ENCODE data around the gene AP2B1. TPM values are rescaled to one million over a fixed set of nuclear protein-coding genes. Genes with fewer than 3 reads are reported as not detected.

The AP2B1 gene
- polyA plus RNA-seq, 1 of the 3 experiments (the other 2 are of a cell fraction) = 97.8 TPM

DNA sequence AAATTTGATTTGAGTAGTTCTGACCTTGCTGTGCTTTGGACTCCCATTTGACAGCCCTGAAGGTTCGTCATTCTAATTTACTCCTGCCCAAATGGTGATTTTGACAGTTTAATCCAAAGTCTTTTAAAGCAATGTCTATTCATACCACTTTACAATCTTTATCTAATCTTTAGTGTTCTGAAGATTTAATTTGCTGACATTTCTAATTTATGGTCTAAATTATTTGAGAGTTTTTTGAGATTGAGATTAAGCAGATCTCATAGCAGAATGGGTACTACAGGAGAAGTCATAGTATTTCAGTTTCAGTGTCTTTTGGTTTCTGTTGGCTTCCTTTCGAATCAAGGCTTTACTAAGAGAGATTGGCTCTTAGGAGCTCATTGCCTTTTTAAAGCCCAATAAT is 111.7 kb downstream of the AP2B1 start:
- CTCF ChIA-PET = interaction anchor here (2.7 kb wide), 1 partner anchor 49 kb away, joined by 8 read pairs; no protein-coding TSS in a partner anchor
- H3K27ac ChIP-seq (ENCODE audit: low read depth in 2 of 2, low read length in 1 of 2) = no peak overlapping the region

DNA sequence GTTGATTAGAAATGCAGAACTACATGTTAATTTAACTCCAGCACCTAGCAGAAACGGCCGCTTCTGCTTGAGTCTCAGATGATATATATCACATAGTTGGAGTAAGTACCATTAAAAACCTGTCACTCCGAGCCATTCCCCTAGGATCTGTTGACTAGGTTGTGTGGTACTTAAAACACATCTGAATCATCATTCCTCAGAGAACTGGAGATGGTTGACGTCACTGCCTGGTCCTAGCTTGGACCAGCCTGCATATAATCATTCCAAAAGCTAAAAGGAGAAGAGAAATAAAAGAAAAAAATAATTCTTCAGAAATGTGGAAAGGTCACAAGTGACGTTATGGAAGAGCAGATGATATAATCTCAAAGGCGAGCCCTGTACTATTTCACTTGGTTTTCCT is 113.0 kb downstream of the AP2B1 start:
- H3K9ac ChIP-seq = no peak overlapping the region
- no peak for DNase-seq
- TF ChIP-seq MXI1 (IDR thresholded peaks at IDR 0.05; ENCODE audit: low read depth, low read length) = no peak
- no peak for TF ChIP-seq TCF12 (IDR thresholded peaks at IDR 0.05)
- no peak for TF ChIP-seq RFX5 (IDR thresholded peaks at IDR 0.05; ENCODE audit: low read length)
- no peak for TF ChIP-seq JUND (IDR thresholded peaks at IDR 0.05)
- TF ChIP-seq POLR2AphosphoS5 (IDR thresholded peaks at IDR 0.05; ENCODE audit: low read depth, low read length) = no peak
- TF ChIP-seq, protein P1, sequence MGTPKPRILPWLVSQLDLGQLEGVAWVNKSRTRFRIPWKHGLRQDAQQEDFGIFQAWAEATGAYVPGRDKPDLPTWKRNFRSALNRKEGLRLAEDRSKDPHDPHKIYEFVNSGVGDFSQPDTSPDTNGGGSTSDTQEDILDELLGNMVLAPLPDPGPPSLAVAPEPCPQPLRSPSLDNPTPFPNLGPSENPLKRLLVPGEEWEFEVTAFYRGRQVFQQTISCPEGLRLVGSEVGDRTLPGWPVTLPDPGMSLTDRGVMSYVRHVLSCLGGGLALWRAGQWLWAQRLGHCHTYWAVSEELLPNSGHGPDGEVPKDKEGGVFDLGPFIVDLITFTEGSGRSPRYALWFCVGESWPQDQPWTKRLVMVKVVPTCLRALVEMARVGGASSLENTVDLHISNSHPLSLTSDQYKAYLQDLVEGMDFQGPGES (IDR thresholded peaks at IDR 0.05; ENCODE audit: low read depth, low read length) = no peak
- no peak for TF ChIP-seq ELF1 (IDR thresholded peaks at IDR 0.05)
- TF ChIP-seq SIN3A (IDR thresholded peaks at IDR 0.05; ENCODE audit: borderline replicate concordance, low read depth, low read length) = no peak
- TF ChIP-seq RAD21 (IDR thresholded peaks at IDR 0.05; ENCODE audit: low read length) = no peak
- no peak for TF ChIP-seq FOXJ3 (CRISPR knock-in tag; IDR thresholded peaks at IDR 0.05)
- no peak for TF ChIP-seq NRF1 (IDR thresholded peaks at IDR 0.05; ENCODE audit: low read depth, low read length)
- TF ChIP-seq, protein P2, sequence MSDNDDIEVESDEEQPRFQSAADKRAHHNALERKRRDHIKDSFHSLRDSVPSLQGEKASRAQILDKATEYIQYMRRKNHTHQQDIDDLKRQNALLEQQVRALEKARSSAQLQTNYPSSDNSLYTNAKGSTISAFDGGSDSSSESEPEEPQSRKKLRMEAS (IDR thresholded peaks at IDR 0.05; ENCODE audit: low read depth) = no peak
- TF ChIP-seq, protein P3, sequence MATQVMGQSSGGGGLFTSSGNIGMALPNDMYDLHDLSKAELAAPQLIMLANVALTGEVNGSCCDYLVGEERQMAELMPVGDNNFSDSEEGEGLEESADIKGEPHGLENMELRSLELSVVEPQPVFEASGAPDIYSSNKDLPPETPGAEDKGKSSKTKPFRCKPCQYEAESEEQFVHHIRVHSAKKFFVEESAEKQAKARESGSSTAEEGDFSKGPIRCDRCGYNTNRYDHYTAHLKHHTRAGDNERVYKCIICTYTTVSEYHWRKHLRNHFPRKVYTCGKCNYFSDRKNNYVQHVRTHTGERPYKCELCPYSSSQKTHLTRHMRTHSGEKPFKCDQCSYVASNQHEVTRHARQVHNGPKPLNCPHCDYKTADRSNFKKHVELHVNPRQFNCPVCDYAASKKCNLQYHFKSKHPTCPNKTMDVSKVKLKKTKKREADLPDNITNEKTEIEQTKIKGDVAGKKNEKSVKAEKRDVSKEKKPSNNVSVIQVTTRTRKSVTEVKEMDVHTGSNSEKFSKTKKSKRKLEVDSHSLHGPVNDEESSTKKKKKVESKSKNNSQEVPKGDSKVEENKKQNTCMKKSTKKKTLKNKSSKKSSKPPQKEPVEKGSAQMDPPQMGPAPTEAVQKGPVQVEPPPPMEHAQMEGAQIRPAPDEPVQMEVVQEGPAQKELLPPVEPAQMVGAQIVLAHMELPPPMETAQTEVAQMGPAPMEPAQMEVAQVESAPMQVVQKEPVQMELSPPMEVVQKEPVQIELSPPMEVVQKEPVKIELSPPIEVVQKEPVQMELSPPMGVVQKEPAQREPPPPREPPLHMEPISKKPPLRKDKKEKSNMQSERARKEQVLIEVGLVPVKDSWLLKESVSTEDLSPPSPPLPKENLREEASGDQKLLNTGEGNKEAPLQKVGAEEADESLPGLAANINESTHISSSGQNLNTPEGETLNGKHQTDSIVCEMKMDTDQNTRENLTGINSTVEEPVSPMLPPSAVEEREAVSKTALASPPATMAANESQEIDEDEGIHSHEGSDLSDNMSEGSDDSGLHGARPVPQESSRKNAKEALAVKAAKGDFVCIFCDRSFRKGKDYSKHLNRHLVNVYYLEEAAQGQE (IDR thresholded peaks at IDR 0.05; ENCODE audit: low read depth, low read length) = no peak
- no peaks in the 10 kb centered on the region for H3K9me3 ChIP-seq
- H3K4me3 ChIP-seq (ENCODE audit: low read depth in 2 of 2, low read length in 1 of 2) = no peak overlapping the region
- H4K20me1 ChIP-seq (ENCODE audit: insufficient read depth) = 0 out of 2 replicates have a peak, but pooled peaks cover 4% of the 10 kb centered on the region
- 93% methylated on average over 6 of the region's 6 CpGs for WGBS (ENCODE audit: low lambda C conversion rate)
- POLR2A ChIA-PET = no interaction called here
- no peaks in the 10 kb centered on the region for H3K27me3 ChIP-seq (ENCODE audit: insufficient read depth)
- H3F3A ChIP-seq (replicated peaks; ENCODE audit: insufficient read depth) = no peaks in the 10 kb centered on the region
- CTCF ChIA-PET = interaction anchor here (0.7 kb wide), 1 partner anchor 81 kb away, joined by 3 read pairs; no protein-coding TSS in a partner anchor
- H3K27ac ChIP-seq (ENCODE audit: low read depth in 2 of 2, low read length in 1 of 2) = no peak overlapping the region
- peaks cover 27 to 38% of the 10 kb centered on the region in 2 experiments for H3K36me3 ChIP-seq (replicated peaks in 1 of 2; ENCODE audit: control insufficient read depth in 1 of 2, insufficient read depth in 2 of 2, low read length in 1 of 2)
- H3K79me2 ChIP-seq (ENCODE audit: insufficient read depth) = peaks cover 14% of the 10 kb centered on the region
- H3K9me2 ChIP-seq = no peaks in the 10 kb centered on the region
- no peak overlapping the region for H2AFZ ChIP-seq (ENCODE audit: low read depth)
- H3K4me2 ChIP-seq = no peak overlapping the region
- no peaks in the 10 kb centered on the region for H3K4me1 ChIP-seq (ENCODE audit: control insufficient read depth in 1 of 2, insufficient read depth in 2 of 2, low read depth in 1 of 2, low read length in 1 of 2)

More for the DNA sequence above, 111.7 kb downstream of the AP2B1 start:
- Histone ChIP-seq H3K9me2 (no peaks in the 10 kb centered on the region), H3K4me3 (ENCODE audit: low read depth in 2 of 2, low read length in 1 of 2) (no peak overlapping the region), H3K27me3 (ENCODE audit: insufficient read depth) (no peaks in the 10 kb centered on the region), H3K4me1 (ENCODE audit: control insufficient read depth in 1 of 2, insufficient read depth in 2 of 2, low read depth in 1 of 2, low read length in 1 of 2) (no peaks in the 10 kb centered on the region), H3K9ac (no peak overlapping the region), H4K20me1 (ENCODE audit: insufficient read depth) (0 out of 2 replicates have a peak, but pooled peaks cover 4% of the 10 kb centered on the region), H3K4me2 (no peak overlapping the region), H3K9me3 (no peaks in the 10 kb centered on the region), H3F3A (replicated peaks; ENCODE audit: insufficient read depth) (no peaks in the 10 kb centered on the region), H3K36me3 (replicated peaks in 1 of 2; ENCODE audit: control insufficient read depth in 1 of 2, insufficient read depth in 2 of 2, low read length in 1 of 2) (peaks cover 35 to 51% of the 10 kb centered on the region in 2 experiments), H2AFZ (ENCODE audit: low read depth) (no peak overlapping the region), H3K79me2 (ENCODE audit: insufficient read depth) (peaks cover 14% of the 10 kb centered on the region)
- POLR2A ChIA-PET = no interaction called here
- TF ChIP-seq TCF12 (IDR thresholded peaks at IDR 0.05) (no peak), FOXJ3 (CRISPR knock-in tag; IDR thresholded peaks at IDR 0.05) (no peak), TAF1 (IDR thresholded peaks at IDR 0.05; ENCODE audit: borderline replicate concordance, low read depth, low read length) (no peak)
- TF ChIP-seq, protein P4, sequence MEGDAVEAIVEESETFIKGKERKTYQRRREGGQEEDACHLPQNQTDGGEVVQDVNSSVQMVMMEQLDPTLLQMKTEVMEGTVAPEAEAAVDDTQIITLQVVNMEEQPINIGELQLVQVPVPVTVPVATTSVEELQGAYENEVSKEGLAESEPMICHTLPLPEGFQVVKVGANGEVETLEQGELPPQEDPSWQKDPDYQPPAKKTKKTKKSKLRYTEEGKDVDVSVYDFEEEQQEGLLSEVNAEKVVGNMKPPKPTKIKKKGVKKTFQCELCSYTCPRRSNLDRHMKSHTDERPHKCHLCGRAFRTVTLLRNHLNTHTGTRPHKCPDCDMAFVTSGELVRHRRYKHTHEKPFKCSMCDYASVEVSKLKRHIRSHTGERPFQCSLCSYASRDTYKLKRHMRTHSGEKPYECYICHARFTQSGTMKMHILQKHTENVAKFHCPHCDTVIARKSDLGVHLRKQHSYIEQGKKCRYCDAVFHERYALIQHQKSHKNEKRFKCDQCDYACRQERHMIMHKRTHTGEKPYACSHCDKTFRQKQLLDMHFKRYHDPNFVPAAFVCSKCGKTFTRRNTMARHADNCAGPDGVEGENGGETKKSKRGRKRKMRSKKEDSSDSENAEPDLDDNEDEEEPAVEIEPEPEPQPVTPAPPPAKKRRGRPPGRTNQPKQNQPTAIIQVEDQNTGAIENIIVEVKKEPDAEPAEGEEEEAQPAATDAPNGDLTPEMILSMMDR (IDR thresholded peaks at IDR 0.05) = no peak
- DNase-seq = no peak
- 100% methylated on average over 2 of the region's 2 CpGs for WGBS (ENCODE audit: low lambda C conversion rate)
